Hepatocyte (in vitro differentiated cells): ENCODE data around the gene RNASEH2A.

ENCODE experiments used
- CTCF ChIP-seq: fragments of 200-600 bp; sonication (generic); IDR thresholded peaks from 2 replicates; pipeline ENCODE4 v1.5.1; 2016; ENCODE audit warnings: antibody characterized with exemption, mild to moderate bottlenecking; ENCODE audit not compliant: poor library complexity
- EZH2 ChIP-seq: fragments of 200-600 bp; sonication (generic); IDR thresholded peaks from 2 replicates; pipeline ENCODE4 v1.6.1; 2016; ENCODE audit warnings: antibody characterized with exemption, mild to moderate bottlenecking, borderline replicate concordance

- TF ChIP-seq CTCF (no peak), EZH2 (no peak)
Measured at GRCh38 chr19:12806242-12807081, at the start of gene RNASEH2A.
